ENCODE measurements around the gene GCSAM. TPM values are rescaled to one million over a fixed set of nuclear protein-coding genes. Genes with fewer than 3 reads are reported as not detected.
A peak's percentile ranks its signal among the peaks of the same experiment; 100 is the strongest.

Gene GCSAM
- total RNA-seq, 1 experiment from 2014 or later: not detected

DNA sequence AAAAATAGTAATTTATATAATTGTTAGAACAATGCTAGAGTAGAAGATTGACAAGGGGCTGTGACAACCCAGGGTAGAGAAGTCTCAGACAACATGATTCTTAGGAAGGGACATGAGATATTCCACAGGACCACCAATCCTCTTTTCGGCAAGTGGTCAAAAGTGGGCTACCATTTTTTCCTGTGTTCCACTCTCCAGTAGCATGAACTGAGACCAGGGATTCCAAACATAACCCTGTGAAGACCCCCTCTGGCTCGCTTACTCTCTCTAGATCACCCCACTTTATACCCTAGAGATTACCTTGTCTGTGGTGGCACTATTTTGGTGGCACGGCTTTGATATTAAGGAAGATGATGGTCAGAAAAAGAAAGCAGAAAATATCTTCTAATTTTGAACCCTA, 960 bp downstream of the GCSAM start:
- Histone ChIP-seq H4K20me1 (ENCODE audit: insufficient read depth) (no peaks in the 10 kb centered on the region), H3K4me3 (no peak overlapping the region), H3K4me1 (replicated peaks; ENCODE audit: insufficient read depth) (peaks cover 36% of the 10 kb centered on the region), H3F3A (ENCODE audit: insufficient read depth, low read depth) (peaks cover 15% of the 10 kb centered on the region), H3K79me2 (ENCODE audit: low read depth) (no peaks in the 10 kb centered on the region), H3K9me3 (ENCODE audit: insufficient read depth, low read depth) (no peaks in the 10 kb centered on the region), H2AFZ (no peak overlapping the region), H3K9me2 (ENCODE audit: insufficient read depth) (no peaks in the 10 kb centered on the region), H3K36me3 (ENCODE audit: low read depth) (no peaks in the 10 kb centered on the region), H3K27ac (no peak overlapping the region), H3K4me2 (no peak overlapping the region), H3K27me3 (ENCODE audit: insufficient read depth, low read depth) (no peaks in the 10 kb centered on the region)
- TF ChIP-seq EZH2 (IDR thresholded peaks at IDR 0.05; ENCODE audit: low read depth): no peak
- CTCF ChIA-PET: no interaction called here
- POLR2A ChIA-PET (ENCODE audit: unreplicated experiment): no interaction called here
- intact Hi-C loops (cut with micrococcal nuclease; ENCODE audit: unreplicated experiment): no loop called here
- DNase-seq: no peak
- no TSS peak for BruUV-seq (replicated peaks)

DNA sequence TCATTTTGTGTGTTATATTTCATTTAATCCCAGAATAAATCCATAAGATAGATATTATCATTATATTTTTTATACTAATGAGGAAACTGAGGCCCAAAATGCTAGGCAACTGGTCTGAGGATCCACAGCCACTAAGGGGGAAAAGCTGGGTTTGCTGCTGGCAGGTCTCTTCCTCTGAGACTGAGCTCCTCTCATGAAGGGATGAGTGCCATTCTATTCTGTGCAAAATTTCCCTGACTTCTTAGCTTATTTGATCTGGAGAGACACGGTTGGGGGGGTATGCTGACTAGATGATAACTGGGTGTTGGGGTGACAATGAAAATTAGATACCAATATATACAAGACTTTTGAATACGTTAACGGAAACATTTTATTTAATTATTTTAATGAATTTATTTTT, 1.9 kb downstream of the GCSAM start:
- CTCF ChIA-PET: no interaction called here
- Histone ChIP-seq H3K79me2 (ENCODE audit: low read depth) (no peaks in the 10 kb centered on the region), H3K9me3 (ENCODE audit: insufficient read depth, low read depth) (no peaks in the 10 kb centered on the region), H3F3A (ENCODE audit: insufficient read depth, low read depth) (peaks cover 15% of the 10 kb centered on the region), H3K27me3 (ENCODE audit: insufficient read depth, low read depth) (no peaks in the 10 kb centered on the region), H4K20me1 (ENCODE audit: insufficient read depth) (no peaks in the 10 kb centered on the region), H3K4me1 (replicated peaks; ENCODE audit: insufficient read depth) (peaks cover 44% of the 10 kb centered on the region), H3K9me2 (ENCODE audit: insufficient read depth) (no peaks in the 10 kb centered on the region), H3K4me2 (no peak overlapping the region), H3K36me3 (ENCODE audit: low read depth) (no peaks in the 10 kb centered on the region), H2AFZ (no peak overlapping the region), H3K27ac (no peak overlapping the region), H3K4me3 (no peak overlapping the region)
- TF ChIP-seq, protein P1, sequence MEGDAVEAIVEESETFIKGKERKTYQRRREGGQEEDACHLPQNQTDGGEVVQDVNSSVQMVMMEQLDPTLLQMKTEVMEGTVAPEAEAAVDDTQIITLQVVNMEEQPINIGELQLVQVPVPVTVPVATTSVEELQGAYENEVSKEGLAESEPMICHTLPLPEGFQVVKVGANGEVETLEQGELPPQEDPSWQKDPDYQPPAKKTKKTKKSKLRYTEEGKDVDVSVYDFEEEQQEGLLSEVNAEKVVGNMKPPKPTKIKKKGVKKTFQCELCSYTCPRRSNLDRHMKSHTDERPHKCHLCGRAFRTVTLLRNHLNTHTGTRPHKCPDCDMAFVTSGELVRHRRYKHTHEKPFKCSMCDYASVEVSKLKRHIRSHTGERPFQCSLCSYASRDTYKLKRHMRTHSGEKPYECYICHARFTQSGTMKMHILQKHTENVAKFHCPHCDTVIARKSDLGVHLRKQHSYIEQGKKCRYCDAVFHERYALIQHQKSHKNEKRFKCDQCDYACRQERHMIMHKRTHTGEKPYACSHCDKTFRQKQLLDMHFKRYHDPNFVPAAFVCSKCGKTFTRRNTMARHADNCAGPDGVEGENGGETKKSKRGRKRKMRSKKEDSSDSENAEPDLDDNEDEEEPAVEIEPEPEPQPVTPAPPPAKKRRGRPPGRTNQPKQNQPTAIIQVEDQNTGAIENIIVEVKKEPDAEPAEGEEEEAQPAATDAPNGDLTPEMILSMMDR (conservative IDR thresholded peaks at IDR 0.05): no peak
- no peak for TF ChIP-seq EZH2 (IDR thresholded peaks at IDR 0.05; ENCODE audit: low read depth)
- DNase-seq: no peak
- POLR2A ChIA-PET (ENCODE audit: unreplicated experiment): no interaction called here
- no TSS peak for BruUV-seq (replicated peaks)
- intact Hi-C loops (cut with micrococcal nuclease; ENCODE audit: unreplicated experiment): no loop called here

DNA sequence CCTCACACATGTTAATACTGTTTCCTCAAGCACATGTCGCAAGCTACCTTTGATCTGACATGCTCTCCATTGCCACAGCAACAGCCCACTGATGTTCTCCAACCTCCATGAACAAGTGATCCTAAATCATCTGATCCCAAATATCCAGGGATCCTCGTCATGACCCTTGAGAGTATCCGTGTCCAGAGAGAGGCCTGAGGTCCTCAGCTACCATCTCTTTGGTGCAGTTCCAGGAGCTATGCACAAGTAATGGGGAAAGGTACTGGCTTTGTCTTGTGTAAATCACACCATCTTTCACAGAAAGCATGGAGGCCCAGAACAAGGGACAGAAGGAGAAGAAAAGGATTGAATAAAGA, 2.4 kb downstream of the GCSAM start:
- Histone ChIP-seq H3K9me2 (ENCODE audit: insufficient read depth) (no peaks in the 10 kb centered on the region), H3K4me1 (replicated peaks; ENCODE audit: insufficient read depth) (peaks cover 45% of the 10 kb centered on the region), H3K79me2 (ENCODE audit: low read depth) (no peaks in the 10 kb centered on the region), H4K20me1 (ENCODE audit: insufficient read depth) (no peaks in the 10 kb centered on the region), H3F3A (ENCODE audit: insufficient read depth, low read depth) (peaks cover 15% of the 10 kb centered on the region), H3K36me3 (ENCODE audit: low read depth) (no peaks in the 10 kb centered on the region), H3K27ac (no peak overlapping the region), H3K27me3 (ENCODE audit: insufficient read depth, low read depth) (no peaks in the 10 kb centered on the region), H3K4me2 (no peak overlapping the region), H3K4me3 (no peak overlapping the region), H3K9me3 (ENCODE audit: insufficient read depth, low read depth) (no peaks in the 10 kb centered on the region), H2AFZ (no peak overlapping the region)
- BruUV-seq (replicated peaks): no TSS peak
- DNase-seq: no peak
- intact Hi-C loops (cut with micrococcal nuclease; ENCODE audit: unreplicated experiment): no loop called here
- ChIA-PET CTCF (no interaction called here), POLR2A (ENCODE audit: unreplicated experiment) (no interaction called here)
- no peak for TF ChIP-seq EZH2 (IDR thresholded peaks at IDR 0.05; ENCODE audit: low read depth)
- TF ChIP-seq, protein P1 (conservative IDR thresholded peaks at IDR 0.05): no peak

DNA sequence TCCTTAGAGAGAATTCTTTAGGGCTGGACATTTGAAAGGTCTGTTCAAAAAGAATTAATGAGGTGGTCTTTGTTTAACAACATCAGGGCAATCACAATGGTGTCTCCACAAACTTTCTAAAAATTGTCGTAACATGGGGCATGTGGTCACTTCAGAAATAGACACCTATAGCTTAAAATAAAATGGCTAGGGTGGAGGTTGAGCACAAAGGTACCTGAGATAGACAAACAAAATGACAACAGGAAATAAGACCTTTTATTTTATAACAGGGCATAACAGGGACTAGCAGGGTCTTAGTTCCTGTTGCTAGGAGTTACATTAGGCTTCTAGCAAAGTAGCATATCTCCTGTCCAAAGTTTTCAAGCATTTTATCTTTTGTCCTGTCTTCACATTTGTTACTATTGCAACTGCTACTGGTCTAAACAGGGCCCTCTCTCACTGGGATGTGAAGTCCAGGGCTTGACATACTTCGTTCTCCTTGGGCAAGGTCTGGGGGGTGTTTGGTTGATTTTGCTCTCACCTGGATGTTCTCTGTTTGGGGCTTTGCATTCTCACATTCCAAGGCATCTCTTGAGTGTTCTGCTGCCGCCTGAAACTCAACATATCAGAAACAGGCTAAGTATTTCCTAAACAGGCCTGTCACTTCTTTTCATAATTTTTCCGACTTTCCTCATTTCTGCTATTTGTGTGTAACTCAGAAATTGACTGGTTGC, 3.0 kb downstream of the GCSAM start:
- ChIA-PET CTCF (interaction anchor here (1.4 kb wide), 1 partner anchor 18 kb away, joined by 7 read pairs; no protein-coding TSS in a partner anchor), POLR2A (ENCODE audit: unreplicated experiment) (no interaction called here)
- Histone ChIP-seq H4K20me1 (ENCODE audit: insufficient read depth) (no peaks in the 10 kb centered on the region), H3K9me2 (ENCODE audit: insufficient read depth) (no peaks in the 10 kb centered on the region), H3F3A (ENCODE audit: insufficient read depth, low read depth) (peaks cover 15% of the 10 kb centered on the region), H3K36me3 (ENCODE audit: low read depth) (no peaks in the 10 kb centered on the region), H3K27ac (peak overlapping the region; percentile 53), H3K79me2 (ENCODE audit: low read depth) (no peaks in the 10 kb centered on the region), H3K4me1 (replicated peaks; ENCODE audit: insufficient read depth) (peaks cover 44% of the 10 kb centered on the region), H3K27me3 (ENCODE audit: insufficient read depth, low read depth) (no peaks in the 10 kb centered on the region), H3K4me3 (no peak overlapping the region), H3K4me2 (peak overlapping the region; percentile 44), H2AFZ (no peak overlapping the region), H3K9me3 (ENCODE audit: insufficient read depth, low read depth) (no peaks in the 10 kb centered on the region)
- DNase-seq: no peak
- intact Hi-C loops (cut with micrococcal nuclease; ENCODE audit: unreplicated experiment): loop anchor here (1.0 kb wide), 1 partner anchor 44 kb away; the partner anchor contains the start of gene C3orf52
- TF ChIP-seq EZH2 (IDR thresholded peaks at IDR 0.05; ENCODE audit: low read depth): no peak
- TF ChIP-seq, protein P1 (conservative IDR thresholded peaks at IDR 0.05): no peak
- BruUV-seq (replicated peaks): no TSS peak
